DOHH2 (cell line): ENCODE results near the gene VPS41.

Experiments
- EZH2phosphoT487 ChIP-seq: fragments of 200-600 bp; sonication (generic); IDR thresholded peaks from 2 replicates; pipeline ENCODE4 v1.6.1; 2017; ENCODE audit warnings: borderline replicate concordance, mild to moderate bottlenecking, antibody characterized with exemption, low read length, moderate library complexity, mixed read lengths
- TF ChIP-seq, protein P1 (sequence below): fragments of 200-600 bp; sonication (generic); IDR thresholded peaks from one replicate; pipeline ENCODE4 v1.5.1; 2014; ENCODE audit warnings: antibody characterized with exemption, mild to moderate bottlenecking, low read depth, low read length; ENCODE audit not compliant: poor library complexity, severe bottlenecking

- TF ChIP-seq, protein P1, sequence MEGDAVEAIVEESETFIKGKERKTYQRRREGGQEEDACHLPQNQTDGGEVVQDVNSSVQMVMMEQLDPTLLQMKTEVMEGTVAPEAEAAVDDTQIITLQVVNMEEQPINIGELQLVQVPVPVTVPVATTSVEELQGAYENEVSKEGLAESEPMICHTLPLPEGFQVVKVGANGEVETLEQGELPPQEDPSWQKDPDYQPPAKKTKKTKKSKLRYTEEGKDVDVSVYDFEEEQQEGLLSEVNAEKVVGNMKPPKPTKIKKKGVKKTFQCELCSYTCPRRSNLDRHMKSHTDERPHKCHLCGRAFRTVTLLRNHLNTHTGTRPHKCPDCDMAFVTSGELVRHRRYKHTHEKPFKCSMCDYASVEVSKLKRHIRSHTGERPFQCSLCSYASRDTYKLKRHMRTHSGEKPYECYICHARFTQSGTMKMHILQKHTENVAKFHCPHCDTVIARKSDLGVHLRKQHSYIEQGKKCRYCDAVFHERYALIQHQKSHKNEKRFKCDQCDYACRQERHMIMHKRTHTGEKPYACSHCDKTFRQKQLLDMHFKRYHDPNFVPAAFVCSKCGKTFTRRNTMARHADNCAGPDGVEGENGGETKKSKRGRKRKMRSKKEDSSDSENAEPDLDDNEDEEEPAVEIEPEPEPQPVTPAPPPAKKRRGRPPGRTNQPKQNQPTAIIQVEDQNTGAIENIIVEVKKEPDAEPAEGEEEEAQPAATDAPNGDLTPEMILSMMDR: no peak
- no peak for TF ChIP-seq EZH2phosphoT487
Observed at GRCh38 chr7:38844952-38845563, 63.9 kb downstream of the VPS41 start.
